DOHH2 (cell line): ENCODE measurements around the gene PSME3.

Experiments used
- CTCF ChIP-seq: fragments of 200-600 bp; sonication (generic); IDR thresholded peaks from one replicate; pipeline ENCODE4 v1.5.1; 2014; ENCODE audit warnings: antibody characterized with exemption, mild to moderate bottlenecking, low read depth, low read length; ENCODE audit not compliant: poor library complexity, severe bottlenecking
- EZH2phosphoT487 ChIP-seq: fragments of 200-600 bp; sonication (generic); IDR thresholded peaks from 2 replicates; pipeline ENCODE4 v1.6.1; 2017; ENCODE audit warnings: borderline replicate concordance, mild to moderate bottlenecking, antibody characterized with exemption, low read length, moderate library complexity, mixed read lengths

GRCh38 chr17:42893359-42893758, 60.2 kb downstream of the PSME3 start:
- TF ChIP-seq CTCF (no peak), EZH2phosphoT487 (no peak)
